GM12864 (cell line): ENCODE data around the gene POU3F2.

Experiments
- DNase-seq: peaks from one replicate; pipeline ENCODE4 v3.0.0-alpha.2; 2011; ENCODE audit warnings: low read depth
- H3K4me3 ChIP-seq: 2 replicates; pipeline ENCODE4 v1.5.1; 2011; ENCODE audit warnings: mild to moderate bottlenecking, low read depth, low read length, control low read depth
- CTCF ChIP-seq: IDR thresholded peaks from 2 replicates; pipeline ENCODE4 v1.5.1; 2011; ENCODE audit warnings: low read depth, mild to moderate bottlenecking, moderate library complexity, low read length, control low read depth, inconsistent platforms; ENCODE audit errors: missing control alignments

Gene POU3F2

DNA sequence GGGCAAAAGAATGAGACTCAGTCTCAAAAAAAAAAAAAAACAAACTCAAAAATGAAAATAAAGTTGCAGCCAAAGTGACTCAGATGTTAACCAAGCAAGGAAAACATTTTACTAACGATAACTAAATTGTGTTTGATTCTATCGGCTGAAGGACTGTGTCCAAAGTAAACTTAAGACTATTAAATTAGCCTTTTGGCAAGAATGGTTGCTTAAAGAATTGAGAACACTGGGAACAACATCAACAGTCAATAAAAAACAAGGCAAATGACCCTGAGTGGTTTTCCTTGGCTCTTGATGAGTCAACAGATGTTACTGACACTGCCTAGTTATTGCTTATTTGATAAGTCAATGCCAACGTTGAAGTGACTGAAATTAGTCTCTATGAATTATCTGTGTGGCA is 36.7 kb downstream of the POU3F2 start:
- no peak for TF ChIP-seq CTCF
- no peak for DNase-seq

DNA sequence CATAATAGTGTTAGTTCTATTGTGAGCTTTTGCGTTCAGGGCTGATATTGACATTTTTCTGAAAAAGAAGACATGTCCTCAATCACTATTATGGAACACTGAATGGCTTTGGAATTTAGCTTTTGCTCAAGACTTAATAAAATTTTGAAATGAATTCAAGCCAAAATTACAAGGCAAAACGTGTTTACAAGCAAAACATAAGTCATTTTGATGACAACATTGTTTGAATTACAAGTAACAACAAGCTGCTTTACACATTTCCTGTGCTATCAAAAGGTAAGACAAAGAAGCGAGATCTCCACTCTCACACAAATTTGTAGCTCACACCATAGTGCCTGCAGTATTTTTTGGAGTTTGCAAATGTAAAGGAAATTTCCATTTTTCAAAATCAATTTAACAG is 37.4 kb downstream of the POU3F2 start:
- TF ChIP-seq CTCF, result no peak
- DNase-seq, result no peak
- no peak overlapping the region for H3K4me3 ChIP-seq

More for the DNA sequence above, 36.7 kb downstream of the POU3F2 start:
- no peak overlapping the region for H3K4me3 ChIP-seq

DNA sequence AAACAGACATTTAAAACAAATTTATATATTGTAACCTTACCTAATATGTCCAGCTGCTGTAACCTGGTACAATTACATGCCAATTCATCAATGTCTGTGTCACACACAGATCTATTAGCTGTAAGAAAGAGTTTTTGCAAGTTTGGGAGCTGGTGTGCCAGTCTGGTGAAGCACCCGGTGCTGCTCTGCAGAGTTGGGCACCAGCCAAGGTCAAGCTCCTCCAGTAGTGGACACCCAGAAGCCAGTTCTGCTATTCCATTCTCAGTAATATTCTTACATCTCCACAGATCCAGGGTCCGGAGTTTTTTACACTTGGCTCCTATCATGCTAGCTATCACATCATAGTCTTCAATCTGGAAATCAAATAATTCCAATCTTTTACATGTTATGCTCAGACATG is 41.0 kb downstream of the POU3F2 start:
- no peak for DNase-seq
- no peak for TF ChIP-seq CTCF
- no peak overlapping the region for H3K4me3 ChIP-seq

- no peak overlapping the region for H3K4me3 ChIP-seq
- no peak for DNase-seq
- no peak for TF ChIP-seq CTCF
These were observed 42.9 kb downstream of the POU3F2 start for GRCh38 chr6:98877250-98877649.

DNA sequence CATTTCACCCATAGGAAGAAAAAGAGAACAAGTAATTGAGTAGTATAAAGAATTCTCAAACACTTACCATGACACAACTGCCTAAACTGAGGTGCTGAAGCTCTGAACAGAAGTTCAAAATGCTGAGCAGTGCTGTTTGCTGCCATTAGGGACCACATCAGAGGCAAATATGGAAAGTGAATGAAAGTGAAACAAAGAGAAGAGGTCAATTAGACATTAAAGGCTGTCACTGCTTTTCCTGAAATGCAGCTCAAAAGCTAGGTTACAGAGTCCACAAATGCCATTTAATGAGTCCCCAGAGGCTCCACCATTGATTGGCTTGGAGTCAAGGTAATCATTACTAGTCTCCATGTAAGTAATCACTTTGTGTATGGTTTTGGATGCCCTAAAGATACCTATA is 46.1 kb downstream of the POU3F2 start:
- H3K4me3 ChIP-seq, result no peak overlapping the region
- peak; percentile 4 for DNase-seq
- no peak for TF ChIP-seq CTCF

DNA sequence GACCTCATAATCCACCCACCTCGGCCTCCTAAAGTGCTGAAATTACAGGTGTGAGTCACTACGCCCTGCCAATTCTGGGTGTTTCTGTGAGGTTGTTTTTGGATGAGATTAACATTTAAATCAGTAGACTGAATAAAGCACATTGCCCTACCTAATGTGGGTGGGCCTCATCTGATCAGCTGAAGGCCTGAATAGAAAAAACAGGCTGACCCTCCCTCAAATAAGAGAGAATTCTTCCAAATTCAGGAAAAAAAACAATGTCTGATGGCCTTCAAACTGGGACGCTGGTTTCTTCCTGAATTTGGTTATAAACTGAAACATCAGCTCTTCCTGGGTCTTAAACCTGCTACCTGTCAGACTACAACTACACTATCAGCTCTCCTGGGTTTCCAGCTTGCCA is 51.0 kb downstream of the POU3F2 start:
- TF ChIP-seq CTCF, result no peak
- no peak for DNase-seq
- H3K4me3 ChIP-seq, result no peak overlapping the region

GRCh38 chr6:98887650-98888049 is 53.3 kb downstream of the POU3F2 start:
- H3K4me3 ChIP-seq, result no peak overlapping the region
- no peak for DNase-seq
- TF ChIP-seq CTCF, result no peak
